Activated CD8-positive, alpha-beta memory T cell treated with anti-CD3 and anti-CD28 coated beads for 36 hours (primary cell): Measurements from ENCODE around the gene MAMLD1. TPM values are rescaled to one million over a fixed set of nuclear protein-coding genes. Genes with fewer than 3 reads are reported as not detected.
"Not testable (repeated sequence)": the region's sequence is repeated elsewhere in the genome, so short reads cannot be mapped to it uniquely, and the experiment has no call there.

Source experiments
- CTCF ChIA-PET: fragments of 350-600 bp; sonication (Branson Sonifier 250); formaldehyde crosslinking; loops from one replicate; lab custom pipeline; 2021; ENCODE audit warnings: antibody characterized with exemption; lab: Charles Lee
- POLR2A ChIA-PET: fragments of 350-600 bp; sonication (Branson Sonifier 250); formaldehyde crosslinking; loops from one replicate; lab custom pipeline; 2021; ENCODE audit warnings: antibody characterized with exemption; lab: Charles Lee
- total RNA-seq, 2 experiments: library from RNA; stranded (reverse); gene quantifications; one replicate each; pipeline ENCODE4 v1.2.3, GENCODE V29; 2021

The MAMLD1 gene, protein sequence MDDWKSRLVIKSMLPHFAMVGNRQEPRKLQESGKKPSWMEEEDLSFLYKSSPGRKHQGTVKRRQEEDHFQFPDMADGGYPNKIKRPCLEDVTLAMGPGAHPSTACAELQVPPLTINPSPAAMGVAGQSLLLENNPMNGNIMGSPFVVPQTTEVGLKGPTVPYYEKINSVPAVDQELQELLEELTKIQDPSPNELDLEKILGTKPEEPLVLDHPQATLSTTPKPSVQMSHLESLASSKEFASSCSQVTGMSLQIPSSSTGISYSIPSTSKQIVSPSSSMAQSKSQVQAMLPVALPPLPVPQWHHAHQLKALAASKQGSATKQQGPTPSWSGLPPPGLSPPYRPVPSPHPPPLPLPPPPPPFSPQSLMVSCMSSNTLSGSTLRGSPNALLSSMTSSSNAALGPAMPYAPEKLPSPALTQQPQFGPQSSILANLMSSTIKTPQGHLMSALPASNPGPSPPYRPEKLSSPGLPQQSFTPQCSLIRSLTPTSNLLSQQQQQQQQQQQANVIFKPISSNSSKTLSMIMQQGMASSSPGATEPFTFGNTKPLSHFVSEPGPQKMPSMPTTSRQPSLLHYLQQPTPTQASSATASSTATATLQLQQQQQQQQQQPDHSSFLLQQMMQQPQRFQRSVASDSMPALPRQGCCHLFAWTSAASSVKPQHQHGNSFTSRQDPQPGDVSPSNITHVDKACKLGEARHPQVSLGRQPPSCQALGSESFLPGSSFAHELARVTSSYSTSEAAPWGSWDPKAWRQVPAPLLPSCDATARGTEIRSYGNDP
- 1 to 10 TPM; 5.8 to 6.5 TPM for total RNA-seq

DNA sequence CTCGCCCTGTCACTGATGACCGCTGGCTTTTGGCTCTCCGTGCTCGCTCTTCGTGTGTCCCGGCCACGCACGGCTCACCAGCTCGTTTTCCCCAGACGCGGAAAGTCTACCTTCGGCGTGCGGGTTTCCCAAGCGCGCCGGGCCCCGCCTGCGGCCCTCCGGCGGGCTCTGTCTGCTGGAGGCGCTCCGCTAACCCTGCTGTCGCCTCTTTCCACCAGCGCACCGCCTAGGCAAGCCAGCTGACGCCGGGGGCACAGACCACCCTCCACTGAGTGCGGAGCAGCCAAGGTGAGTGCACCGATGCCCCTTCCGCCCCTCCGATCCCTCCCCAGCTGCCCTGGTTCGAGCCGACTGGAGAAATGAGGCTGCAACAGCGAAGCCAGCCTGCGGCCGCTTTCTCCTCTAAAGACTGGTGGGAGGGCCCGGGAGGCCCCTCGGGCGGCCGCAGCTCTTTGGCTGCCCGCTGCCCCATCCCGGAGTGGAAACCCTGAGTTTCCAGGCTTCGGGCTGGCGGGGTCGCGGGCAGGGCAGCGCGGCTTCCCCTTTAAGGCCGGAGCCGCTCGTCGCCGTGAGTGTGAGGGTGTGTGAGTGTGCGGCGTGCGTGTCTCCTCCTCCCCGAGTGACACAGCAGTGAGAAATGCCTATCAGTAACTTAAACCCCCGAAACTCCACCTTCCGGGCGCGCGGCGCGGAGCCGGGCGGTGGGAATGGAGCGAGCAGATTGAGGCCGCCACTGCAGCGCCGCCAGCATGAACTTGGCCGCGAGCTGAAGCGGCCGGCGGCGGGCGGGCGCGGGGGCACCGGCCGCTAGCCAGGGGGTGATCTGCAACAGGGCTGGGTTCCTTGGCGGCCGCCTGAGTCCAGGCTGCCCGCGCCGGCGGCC is at the start of gene MAMLD1:
MAMLD1 (plus strand) TSS at position 719 of the 883 bp plus-strand sequence. CDS start 82,200 bp downstream, outside the sequence.
- CTCF ChIA-PET, result interaction anchor here (1.1 kb wide), 1 partner anchor 120 kb away, joined by 4 read pairs; no protein-coding TSS in a partner anchor
- POLR2A ChIA-PET, result no interaction called here

DNA sequence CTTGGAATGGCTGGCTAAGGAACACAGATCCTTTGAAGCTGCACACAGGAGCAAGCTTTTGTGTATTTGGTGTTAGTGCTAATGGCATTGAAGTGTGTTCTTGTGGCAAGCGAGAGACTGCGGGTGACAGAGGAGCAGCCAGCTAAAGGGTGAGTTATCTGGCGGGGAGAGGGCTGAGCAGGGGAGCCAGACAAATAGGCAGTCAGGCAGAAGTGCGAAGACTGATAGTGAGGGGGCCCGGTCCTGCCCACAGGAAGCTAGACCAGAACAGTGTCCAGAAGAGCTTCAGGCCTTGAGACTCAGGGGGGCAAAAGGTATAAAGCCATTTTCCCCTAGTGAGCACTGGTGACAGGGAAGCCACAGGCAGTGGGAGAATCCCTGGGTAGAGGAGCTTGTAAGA is 49.6 kb upstream of the MAMLD1 start:
- CTCF ChIA-PET, result no interaction called here
- POLR2A ChIA-PET, result no interaction called here

DNA sequence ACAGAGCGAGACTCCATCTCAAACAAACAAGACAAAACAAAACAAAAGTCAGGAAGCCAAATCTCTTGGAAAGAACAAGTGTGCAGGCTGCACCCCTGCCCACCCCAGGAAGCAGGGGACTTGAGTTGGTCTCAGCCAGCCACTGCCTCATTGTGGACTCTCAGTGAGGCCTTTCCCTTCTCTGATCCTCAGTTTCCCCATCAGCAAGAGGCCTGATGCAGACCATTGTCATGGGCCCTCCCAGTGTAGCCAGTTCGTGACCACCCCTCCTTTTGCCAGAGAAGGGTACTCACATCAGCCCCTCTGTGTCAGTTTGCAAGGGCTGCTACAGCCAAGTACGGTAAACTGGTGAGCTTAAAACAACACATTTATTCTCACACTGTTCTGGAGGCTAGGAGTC is 48.9 kb upstream of the MAMLD1 start:
- ChIA-PET CTCF (no interaction called here), POLR2A (no interaction called here)

DNA sequence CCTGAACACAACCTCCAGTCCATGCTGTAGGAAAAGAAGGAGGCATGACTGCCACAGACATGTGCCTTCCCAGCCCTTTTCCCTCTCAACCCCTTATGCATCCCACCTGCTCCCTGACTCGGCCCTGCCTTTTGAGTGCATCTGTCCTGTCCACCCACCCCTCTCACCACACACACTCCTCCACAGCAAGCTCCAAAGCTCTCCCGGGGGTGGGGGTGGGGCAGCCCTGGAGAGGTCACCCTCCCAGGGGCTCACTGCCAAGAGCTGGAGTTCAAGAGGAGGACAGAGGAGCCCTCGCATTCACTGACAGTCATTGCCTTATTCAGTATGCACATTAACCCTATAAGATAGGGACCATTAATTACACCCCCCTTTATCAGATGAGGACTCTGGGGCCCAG is 46.6 kb upstream of the MAMLD1 start:
- CTCF ChIA-PET, result no interaction called here
- POLR2A ChIA-PET, result no interaction called here

DNA sequence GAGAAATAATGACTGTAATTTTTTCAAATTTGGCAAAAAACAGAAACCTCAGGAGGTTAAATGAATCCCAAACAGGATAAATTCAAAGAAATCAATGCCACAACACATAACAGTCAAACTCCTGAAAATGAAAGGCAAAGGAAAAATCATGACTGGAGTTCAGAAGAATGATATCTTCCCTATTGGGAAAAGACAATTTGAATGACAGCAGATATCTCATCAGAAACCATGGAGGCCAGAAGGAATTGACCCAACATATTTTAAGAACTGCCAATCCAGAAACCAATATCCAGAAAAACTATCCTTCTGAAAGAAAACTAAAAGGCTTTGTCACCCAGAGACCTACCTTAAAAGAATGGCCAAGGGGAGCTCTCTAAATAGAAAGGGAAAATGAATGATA is 40.1 kb upstream of the MAMLD1 start:
- ChIA-PET POLR2A (no interaction called here), CTCF (no interaction called here)

DNA sequence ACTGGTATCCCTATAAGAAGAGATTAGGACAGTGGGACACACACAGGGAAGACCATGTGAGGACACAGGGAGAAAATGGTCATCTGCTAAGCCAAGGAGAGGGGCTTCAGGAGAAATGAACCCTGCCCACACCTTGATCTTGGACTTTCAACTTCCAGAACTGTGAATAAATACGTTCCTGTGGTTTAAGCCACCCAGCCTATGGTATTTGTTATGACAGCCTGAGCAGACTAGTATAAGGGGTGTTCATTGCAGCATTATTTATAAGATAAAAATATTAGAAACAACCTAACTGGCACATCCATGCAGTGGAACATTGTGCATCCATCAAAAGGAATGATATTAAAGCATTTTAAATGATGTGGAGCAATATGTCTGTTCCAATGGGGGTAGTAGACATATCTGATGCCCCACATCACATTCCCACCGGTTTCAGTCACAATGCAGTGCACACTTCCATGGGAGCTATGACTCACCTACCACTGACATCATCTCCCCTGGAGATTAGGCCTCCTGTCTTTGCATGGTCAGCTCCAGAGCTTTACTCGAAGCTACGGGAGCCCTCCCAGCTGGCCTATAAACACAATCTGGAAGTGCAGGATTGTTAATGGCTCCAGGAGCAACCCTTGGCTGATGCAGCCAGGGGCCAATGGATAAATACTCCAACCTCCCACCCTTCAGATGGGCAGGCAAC is 38.9 kb upstream of the MAMLD1 start:
- POLR2A ChIA-PET, result no interaction called here
- CTCF ChIA-PET, result no interaction called here

DNA sequence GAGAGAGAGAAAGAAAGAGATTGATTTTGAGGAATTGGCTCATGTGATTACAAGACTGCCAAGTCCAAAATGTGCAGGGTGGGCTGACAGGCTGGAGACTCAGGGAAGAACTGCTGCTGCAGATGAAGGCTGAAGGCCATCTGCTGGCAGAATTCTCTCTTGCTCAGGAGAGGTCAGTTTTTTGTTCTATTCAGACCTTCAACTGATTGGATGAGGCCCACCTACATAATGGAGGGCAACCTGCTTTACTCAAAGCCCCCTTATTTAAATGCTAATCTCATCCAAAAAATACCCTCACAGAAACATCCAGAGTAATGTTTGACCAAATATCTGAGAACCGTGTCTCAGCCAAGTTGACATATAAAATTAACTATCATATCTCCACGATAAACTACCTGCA is 38.2 kb upstream of the MAMLD1 start:
- CTCF ChIA-PET, result no interaction called here
- POLR2A ChIA-PET, result no interaction called here

DNA sequence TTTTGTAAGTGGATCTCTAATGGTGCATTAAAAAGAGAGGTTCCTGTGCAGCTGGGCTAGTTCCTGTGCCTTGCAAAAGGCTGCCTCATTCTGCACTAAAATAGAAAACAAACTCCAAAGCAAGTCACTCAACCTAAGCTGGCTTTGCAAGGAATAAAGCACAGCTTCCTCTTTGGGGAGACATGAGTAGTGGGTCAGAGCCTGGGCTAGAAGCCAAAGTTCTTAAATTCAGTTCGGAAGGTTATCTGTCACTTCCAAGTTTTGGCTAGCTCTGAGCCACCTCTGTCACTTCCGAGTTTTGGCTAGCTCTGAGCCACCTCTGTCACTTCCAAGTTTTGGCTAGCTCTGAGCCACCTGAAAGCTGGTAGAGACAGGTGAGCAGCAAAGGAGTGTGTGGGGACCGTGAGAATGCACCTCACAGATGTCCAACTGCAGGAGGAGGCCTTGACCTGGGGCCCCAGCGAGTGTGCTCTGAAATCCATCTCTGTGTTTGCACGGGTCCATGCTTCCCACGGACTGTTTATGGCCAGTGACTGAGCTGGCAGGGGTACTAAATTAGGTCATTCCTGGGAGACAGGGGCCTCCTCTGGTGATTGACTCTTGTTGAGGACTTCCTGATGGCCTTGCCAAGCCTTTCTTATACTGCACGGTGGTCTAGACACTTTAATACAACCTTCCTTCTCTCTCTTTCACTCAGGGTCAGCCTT is 36.4 kb upstream of the MAMLD1 start:
- ChIA-PET POLR2A (no interaction called here), CTCF (no interaction called here)

DNA sequence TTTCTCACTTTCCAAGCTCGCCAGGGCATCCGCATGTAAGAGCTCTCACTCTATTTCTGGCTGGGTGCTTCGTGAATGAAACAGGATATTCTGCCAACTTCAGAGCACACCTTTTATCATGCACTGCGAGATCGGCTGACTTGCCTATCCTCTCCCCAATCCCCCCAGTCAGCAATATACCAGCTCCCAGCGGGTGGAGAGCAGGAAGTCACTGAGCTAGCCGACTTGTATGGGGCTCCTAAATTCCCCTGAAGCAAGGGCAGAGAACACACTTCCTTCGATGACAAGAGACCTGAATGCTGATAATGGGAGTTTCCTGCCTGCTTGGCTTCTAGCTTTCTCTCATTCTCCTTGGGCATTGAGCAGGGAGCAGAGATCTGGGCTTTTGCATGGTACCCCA is 33.8 kb upstream of the MAMLD1 start:
- ChIA-PET CTCF (no interaction called here), POLR2A (no interaction called here)

DNA sequence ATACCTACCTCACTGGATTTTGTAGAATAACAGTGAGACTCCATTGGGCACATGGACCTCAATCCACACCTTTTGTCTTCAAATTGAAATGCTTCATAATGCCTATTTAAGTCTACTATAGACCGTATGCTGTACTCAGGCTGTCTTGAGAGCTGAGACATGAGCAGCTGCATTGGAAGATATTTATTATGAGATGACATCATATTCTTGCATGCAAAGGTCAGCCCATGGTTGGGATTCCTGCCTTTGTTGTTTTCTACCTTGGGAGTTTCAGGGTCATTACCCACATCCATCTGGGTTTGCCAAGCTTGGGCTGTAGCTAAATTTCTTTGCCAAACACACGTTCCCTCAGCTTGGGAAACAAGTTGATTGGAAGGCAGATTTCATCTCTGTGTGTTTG is 33.2 kb upstream of the MAMLD1 start:
- ChIA-PET CTCF (no interaction called here), POLR2A (no interaction called here)

DNA sequence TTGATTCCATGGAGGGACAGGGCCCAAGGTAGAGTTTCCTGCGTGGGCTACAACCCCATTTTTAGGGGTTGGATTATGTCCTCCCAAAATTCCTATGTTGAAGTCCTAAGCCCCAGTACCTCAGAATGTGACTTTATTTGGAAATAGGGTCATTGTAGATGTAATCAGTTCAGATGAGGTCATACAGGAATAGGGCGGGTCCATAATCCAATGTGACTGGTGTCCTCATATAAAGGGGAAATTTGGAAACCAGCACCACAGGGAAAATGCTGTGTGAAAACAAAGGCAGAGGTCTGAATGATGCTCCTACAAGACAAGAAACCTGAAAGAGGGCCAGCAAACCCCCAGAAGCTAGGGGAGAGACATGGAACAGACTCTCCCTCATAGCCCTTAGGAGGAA is 31.1 kb upstream of the MAMLD1 start:
- ChIA-PET CTCF (no interaction called here), POLR2A (no interaction called here)

DNA sequence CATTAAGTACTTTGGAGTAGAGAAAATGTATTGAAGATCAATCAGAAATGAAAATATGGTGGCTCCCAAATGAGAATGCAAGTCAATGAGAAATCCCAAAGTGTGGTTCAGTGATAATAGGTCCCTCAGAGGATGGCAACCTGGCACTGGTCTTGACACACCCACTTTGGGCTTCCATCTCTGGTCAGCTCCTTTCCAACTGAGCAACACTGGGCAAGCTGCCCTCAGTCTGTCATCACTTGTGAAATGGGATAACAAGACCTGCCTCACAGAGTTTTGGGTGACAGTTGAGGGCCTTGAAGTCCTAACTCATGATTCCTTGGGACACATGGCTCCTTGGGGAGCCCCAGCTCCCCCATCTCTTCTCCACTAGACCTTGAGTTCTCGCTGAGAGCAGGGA is 29.0 kb upstream of the MAMLD1 start:
- ChIA-PET POLR2A (no interaction called here), CTCF (no interaction called here)

DNA sequence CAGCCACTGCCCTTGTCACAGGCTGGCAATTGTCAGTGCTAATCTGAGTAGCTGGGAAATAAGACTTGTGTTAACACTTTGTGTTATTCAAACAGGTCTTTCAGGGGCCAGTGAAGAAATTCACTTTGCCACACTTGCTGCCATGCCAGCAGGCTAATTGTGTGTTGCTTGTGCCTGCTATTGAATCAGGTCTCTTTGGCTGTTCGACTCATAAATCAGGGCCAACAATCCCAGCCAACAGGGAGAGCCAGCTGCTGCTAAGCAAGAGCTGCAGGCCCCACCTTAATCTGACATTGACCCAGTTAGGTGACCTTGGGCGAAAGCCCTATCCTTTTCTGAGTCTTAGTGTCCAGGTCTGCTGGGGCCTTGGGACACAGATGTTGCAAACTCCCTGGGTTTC is 28.1 kb upstream of the MAMLD1 start:
- ChIA-PET CTCF (no interaction called here), POLR2A (no interaction called here)

DNA sequence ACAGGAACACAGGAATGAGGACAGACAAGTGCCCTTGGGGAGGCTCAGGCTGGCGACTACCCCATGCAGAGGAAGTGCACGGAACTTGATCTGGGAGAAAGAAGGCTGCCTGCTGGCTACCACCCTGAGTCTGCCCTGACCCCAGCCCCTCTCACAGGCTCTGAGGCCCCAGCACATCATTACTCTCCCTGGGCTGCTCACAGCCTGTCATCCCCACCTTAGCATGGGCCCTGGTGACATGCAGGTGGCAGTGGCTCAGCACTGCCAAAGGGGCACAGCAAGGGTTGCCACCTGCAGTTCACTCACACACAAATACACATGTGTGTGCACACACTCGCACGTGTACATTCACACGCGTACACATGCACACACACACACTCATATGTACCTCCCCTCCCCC is 26.1 kb upstream of the MAMLD1 start:
- ChIA-PET POLR2A (no interaction called here), CTCF (no interaction called here)

DNA sequence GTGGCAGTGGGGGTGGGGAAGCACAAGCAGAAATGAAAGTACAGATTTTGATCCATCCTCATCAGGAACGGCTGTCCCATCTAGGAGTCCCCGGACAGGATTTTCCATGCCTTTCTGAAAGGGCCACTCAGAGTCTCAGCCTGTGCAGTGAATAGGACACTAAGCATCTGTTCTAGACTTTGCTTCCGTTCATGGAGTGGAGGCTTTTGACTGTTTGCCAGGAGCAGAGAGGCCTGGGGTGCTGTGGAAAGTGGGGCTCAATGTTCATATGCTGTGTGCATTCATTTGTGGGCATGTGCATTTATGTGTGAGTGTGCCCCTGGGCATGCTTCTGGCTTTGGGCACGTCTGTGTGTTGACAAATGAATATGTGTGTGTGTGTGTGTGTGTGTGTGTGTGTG is 25.6 kb upstream of the MAMLD1 start:
- CTCF ChIA-PET, result no interaction called here
- POLR2A ChIA-PET, result no interaction called here

DNA sequence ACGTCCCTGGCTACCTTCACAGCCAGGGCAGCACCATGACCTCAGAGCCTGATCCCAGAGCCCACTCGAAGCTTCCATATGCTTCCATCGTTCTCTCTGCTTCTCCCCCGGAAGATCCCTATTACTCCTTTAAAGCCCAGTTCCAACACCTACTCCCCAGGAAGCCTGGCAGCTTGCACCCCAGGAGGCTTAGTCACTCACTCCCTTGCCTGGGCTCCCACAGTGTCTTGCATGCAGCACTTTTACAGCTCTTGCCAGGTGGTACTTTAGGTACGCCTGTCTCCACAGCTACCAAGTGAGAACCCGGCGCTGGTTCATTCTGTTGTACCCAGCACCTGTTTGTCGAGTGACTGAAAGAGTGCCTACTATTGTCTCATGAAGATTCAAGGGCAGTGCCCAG is 24.5 kb upstream of the MAMLD1 start:
- POLR2A ChIA-PET, result no interaction called here

DNA sequence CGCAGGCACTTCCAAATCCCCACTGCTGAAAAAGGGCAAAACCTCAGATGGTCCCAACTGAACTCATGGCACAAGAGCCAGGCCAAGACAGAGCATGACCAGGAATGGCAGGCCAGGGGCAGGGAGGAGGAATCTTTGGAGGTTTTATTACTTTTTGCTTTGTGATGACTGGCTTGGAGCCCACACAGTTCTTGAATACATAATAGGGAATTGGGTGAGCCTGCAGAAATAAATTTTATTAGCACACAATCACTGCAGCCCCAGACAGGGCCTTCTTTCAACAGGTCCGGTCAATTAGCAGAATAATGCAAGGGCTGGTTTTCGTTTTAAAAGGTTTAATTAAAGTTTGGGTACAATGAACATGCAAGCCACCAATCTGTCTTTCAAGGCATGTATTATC is 23.4 kb upstream of the MAMLD1 start:
- CTCF ChIA-PET, result no interaction called here

More for the DNA sequence above, 24.5 kb upstream of the MAMLD1 start:
- CTCF ChIA-PET, result no interaction called here

DNA sequence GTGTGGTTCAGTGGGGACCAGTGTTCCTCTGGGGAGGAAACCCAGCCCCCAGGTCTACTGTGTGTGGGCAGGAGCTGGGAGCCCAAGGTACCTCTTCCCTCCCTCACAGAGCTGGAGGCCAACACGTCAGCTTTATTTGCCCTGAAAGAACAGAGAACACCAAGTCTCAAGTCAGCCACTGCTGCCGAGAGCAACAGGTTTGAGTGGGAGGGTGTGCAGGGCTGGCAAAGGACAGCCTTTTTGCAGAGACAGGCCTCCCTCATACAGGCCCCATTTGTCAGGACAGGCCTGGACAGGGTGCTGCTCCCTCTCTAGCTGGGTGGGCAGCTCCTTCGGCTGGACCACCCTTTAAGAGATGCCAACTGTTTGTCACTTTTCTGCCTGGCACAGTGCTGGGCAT is 22.8 kb upstream of the MAMLD1 start:
- CTCF ChIA-PET, result not testable (repeated sequence)

More for the DNA sequence above, 23.4 kb upstream of the MAMLD1 start:
- POLR2A ChIA-PET, result no interaction called here

DNA sequence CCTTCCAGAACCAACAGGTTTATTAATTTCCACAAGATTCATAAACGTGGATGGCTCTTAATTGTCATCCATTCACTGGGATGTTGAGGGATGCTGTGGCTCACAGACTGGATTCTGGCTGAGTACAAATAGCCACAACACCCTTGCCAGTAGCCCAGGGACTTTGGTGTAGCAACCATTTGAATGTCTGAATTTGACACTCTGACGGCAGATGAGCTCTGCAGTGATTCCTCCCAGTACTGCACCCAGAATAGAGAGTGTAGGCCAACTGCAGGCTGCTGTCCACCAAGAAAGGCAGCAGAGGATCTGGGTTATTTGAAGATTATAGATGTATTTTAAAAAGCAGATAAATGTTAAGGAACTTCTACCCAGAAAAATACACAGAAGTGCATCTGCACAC is 15.6 kb upstream of the MAMLD1 start:
- POLR2A ChIA-PET, result no interaction called here
- CTCF ChIA-PET, result no interaction called here

More for the DNA sequence above, 22.8 kb upstream of the MAMLD1 start:
- POLR2A ChIA-PET, result not testable (repeated sequence)
